H1 (cell line): ENCODE results near the gene GSTO1. TPM values are rescaled to one million over a fixed set of nuclear protein-coding genes. Genes with fewer than 3 reads are reported as not detected.

Experiments used
- CTCF ChIA-PET: fragments of 300-600 bp; sonication (Branson Sonifier 250); formaldehyde crosslinking; loops from one replicate; lab custom pipeline; 2021; ENCODE audit not compliant: partially characterized antibody; lab: Charles Lee
- POLR2A ChIA-PET: fragments of 300-600 bp; sonication (Branson Sonifier 250); formaldehyde crosslinking; loops from one replicate; lab custom pipeline; 2021; ENCODE audit warnings: inconsistent platforms; ENCODE audit not compliant: partially characterized antibody; lab: Charles Lee
- DNase-seq, 2 experiments: peaks; one replicate each; pipeline versions ENCODE4 v3.0.0 to v3.0.0-alpha.2; 2010 to 2022; ENCODE audit warnings: low spot score in 2 of 2, low read depth in 1 of 2, mixed read lengths in 1 of 2
- FAIRE-seq: peaks from 2 replicates; lab custom pipeline; 2011; peaks lifted over from hg19 to GRCh38; lab: Jason Lieb, UNC
- H2AFZ ChIP-seq: 2 replicates; pipeline ENCODE4 v1.8.1; 2012; ENCODE audit warnings: low read length, inconsistent platforms
- H2AK5ac ChIP-seq: 2 replicates; pipeline ENCODE4 v1.6.1; 2013; ENCODE audit warnings: low read depth, low read length
- H2BK120ac ChIP-seq: replicated peaks from 2 replicates; pipeline ENCODE3; 2013; ENCODE audit warnings: low read depth, low read length, inconsistent platforms
- H2BK12ac ChIP-seq: 2 replicates; pipeline ENCODE4 v1.6.1; 2013; ENCODE audit warnings: low read depth, low read length
- H2BK15ac ChIP-seq: 2 replicates; pipeline ENCODE4 v1.6.1; 2013; ENCODE audit warnings: low read length
- H2BK20ac ChIP-seq: 2 replicates; pipeline ENCODE4 v1.6.1; 2013; ENCODE audit warnings: low read length
- H2BK5ac ChIP-seq: 2 replicates; pipeline ENCODE4 v1.6.1; 2013; ENCODE audit warnings: low read depth, low read length
- H3K14ac ChIP-seq: 2 replicates; pipeline ENCODE4 v1.6.1; 2013; ENCODE audit warnings: inconsistent platforms; ENCODE audit not compliant: insufficient read length
- H3K18ac ChIP-seq: 2 replicates; pipeline ENCODE4 v1.6.1; 2013; ENCODE audit warnings: low read length; ENCODE audit errors: extremely low read depth
- H3K23ac ChIP-seq: 2 replicates; pipeline ENCODE4 v1.6.1; 2013; ENCODE audit warnings: inconsistent platforms; ENCODE audit not compliant: insufficient read length
- H3K23me2 ChIP-seq: 2 replicates; pipeline ENCODE4 v1.6.1; 2013; ENCODE audit warnings: low read depth, low read length
- H3K27ac ChIP-seq: 2 replicates; pipeline ENCODE4 v1.6.1; 2011; ENCODE audit warnings: low read depth, low read length, inconsistent platforms
- H3K27me3 ChIP-seq, 4 experiments: replicated peaks in 1 of 4; 1 replicate in 1 of 4; 2 replicates in 3 of 4; pipeline versions ENCODE4 v1.6.1 to v1.8.1; 2011 to 2013; ENCODE audit warnings: low read length in 3 of 4, mild to moderate bottlenecking in 3 of 4, inconsistent platforms in 2 of 4, mixed read lengths in 2 of 4, moderate library complexity in 1 of 4; ENCODE audit not compliant: control insufficient read depth in 3 of 4, insufficient read depth in 3 of 4; ENCODE audit errors: extremely low read depth in 1 of 4
- H3K36me3 ChIP-seq, 4 experiments: 2 replicates each; pipeline versions ENCODE4 v1.6.1 to v1.8.1; 2011 to 2013; ENCODE audit warnings: mild to moderate bottlenecking in 4 of 4, low read length in 3 of 4, moderate library complexity in 2 of 4, control low read depth in 1 of 4, inconsistent platforms in 1 of 4; ENCODE audit not compliant: insufficient read depth in 4 of 4, control insufficient read depth in 2 of 4
- H3K4ac ChIP-seq: replicated peaks from 2 replicates; pipeline ENCODE3; 2013; ENCODE audit warnings: low read length, low read depth, mixed read lengths, inconsistent platforms; ENCODE audit not compliant: insufficient read length
- H3K4me1 ChIP-seq, 4 experiments: replicated peaks in 1 of 4; 1 replicate in 1 of 4; 2 replicates in 3 of 4; pipeline versions ENCODE4 v1.6.1 to v1.8.1; 2011 to 2013; ENCODE audit warnings: low read length in 3 of 4, inconsistent platforms in 2 of 4, mixed read lengths in 1 of 4; ENCODE audit not compliant: insufficient read depth in 4 of 4, control insufficient read depth in 3 of 4
- H3K4me2 ChIP-seq, 2 experiments: 2 replicates each; pipeline versions ENCODE4 v1.6.1 to v1.8.1; 2011 to 2013; ENCODE audit warnings: low read depth in 2 of 2, low read length in 2 of 2, control low read depth in 1 of 2, inconsistent platforms in 1 of 2, mild to moderate bottlenecking in 1 of 2; ENCODE audit not compliant: insufficient read depth in 1 of 2
- H3K4me3 ChIP-seq, 4 experiments: fragments of 200-600, 300-600 bp in 1 of 4; sonication (generic), shearing (Covaris generic), sonication (Bioruptor Twin) in 1 of 4; 2 replicates each; pipeline versions ENCODE4 v1.5.1 to v1.8.1; 2011 to 2016; ENCODE audit warnings: low read length in 4 of 4, low read depth in 3 of 4, control low read depth in 2 of 4, inconsistent platforms in 2 of 4, mild to moderate bottlenecking in 2 of 4, mixed read lengths in 1 of 4, moderate library complexity in 1 of 4; ENCODE audit not compliant: insufficient read depth in 2 of 4; ENCODE audit errors: extremely low read depth in 1 of 4
- H3K56ac ChIP-seq: replicated peaks from 2 replicates; pipeline ENCODE3; 2013; ENCODE audit warnings: low read depth, mild to moderate bottlenecking, mixed read lengths, low read length, inconsistent platforms; ENCODE audit not compliant: insufficient read length
- H3K79me1 ChIP-seq: 2 replicates; pipeline ENCODE4 v1.6.1; 2013; ENCODE audit warnings: low read depth, low read length, control low read depth
- H3K79me2 ChIP-seq, 2 experiments: 2 replicates each; pipeline versions ENCODE4 v1.6.1 to v1.8.1; 2012 to 2013; ENCODE audit warnings: low read length in 2 of 2, mild to moderate bottlenecking in 2 of 2, inconsistent platforms in 1 of 2; ENCODE audit not compliant: insufficient read depth in 2 of 2, control insufficient read depth in 1 of 2
- H3K9ac ChIP-seq, 4 experiments: replicated peaks in 1 of 4; 1 replicate in 1 of 4; 2 replicates in 3 of 4; pipeline versions ENCODE4 v1.6.1 to v1.8.1; 2011 to 2013; ENCODE audit warnings: low read depth in 3 of 4, low read length in 3 of 4, control low read depth in 2 of 4, mild to moderate bottlenecking in 2 of 4, moderate library complexity in 2 of 4, inconsistent platforms in 1 of 4; ENCODE audit errors: extremely low read depth in 1 of 4
- H3K9me3 ChIP-seq, 2 experiments: 2 replicates each; pipeline versions ENCODE4 v1.6.1 to v1.8.1; 2012 to 2013; ENCODE audit warnings: mild to moderate bottlenecking in 2 of 2, moderate library complexity in 2 of 2, control low read depth in 1 of 2, inconsistent platforms in 1 of 2, low read depth in 1 of 2, low read length in 1 of 2, mixed read lengths in 1 of 2; ENCODE audit not compliant: insufficient read depth in 2 of 2
- H4K20me1 ChIP-seq, 2 experiments: replicated peaks in 1 of 2; 2 replicates each; pipeline versions ENCODE3 to v1.8.1; 2011 to 2013; ENCODE audit warnings: inconsistent platforms in 2 of 2, low read length in 2 of 2, mild to moderate bottlenecking in 1 of 2; ENCODE audit not compliant: insufficient read depth in 2 of 2, control insufficient read depth in 1 of 2
- H4K5ac ChIP-seq: 2 replicates; pipeline ENCODE4 v1.6.1; 2013; ENCODE audit warnings: low read length, low read depth, mixed read lengths, inconsistent platforms; ENCODE audit not compliant: insufficient read length
- H4K8ac ChIP-seq: 2 replicates; pipeline ENCODE4 v1.8.0; 2013; ENCODE audit warnings: mild to moderate bottlenecking, moderate library complexity, low read length, inconsistent platforms; ENCODE audit not compliant: insufficient read depth; ENCODE audit errors: extremely low read depth
- H4K91ac ChIP-seq: replicated peaks from 2 replicates; pipeline ENCODE3; 2013; ENCODE audit warnings: low read length, mixed read lengths, inconsistent platforms; ENCODE audit not compliant: insufficient read length
- BRCA1 ChIP-seq: IDR thresholded peaks from 2 replicates; pipeline ENCODE4 v1.6.1; 2012; ENCODE audit warnings: low read depth, low read length, improper control_type of control experiment
- CTCF ChIP-seq, 3 experiments: IDR thresholded peaks; 1 replicate in 2 of 3; 2 replicates in 1 of 3; pipeline versions ENCODE4 v1.5.1 to v1.6.1; 2011; ENCODE audit warnings: low read length in 3 of 3, mild to moderate bottlenecking in 3 of 3, inconsistent platforms in 2 of 3, low read depth in 1 of 3, moderate library complexity in 1 of 3; ENCODE audit not compliant: insufficient read depth in 1 of 3; ENCODE audit errors: control extremely low read depth in 1 of 3
- EZH2 ChIP-seq: fragments of 200-600 bp; sonication (generic); IDR thresholded peaks from 2 replicates; pipeline ENCODE4 v1.7.1; 2012; ENCODE audit warnings: low read depth, mild to moderate bottlenecking, moderate library complexity, low read length, inconsistent platforms; ENCODE audit not compliant: severe bottlenecking
- JUND ChIP-seq: IDR thresholded peaks from 2 replicates; pipeline ENCODE4 v1.6.1; 2011; ENCODE audit warnings: mild to moderate bottlenecking, improper control_type of control experiment, low read length
- KDM4A ChIP-seq: IDR thresholded peaks from one replicate; pipeline ENCODE4 v1.7.1; 2012; ENCODE audit warnings: low read depth, mild to moderate bottlenecking, moderate library complexity, low read length, inconsistent platforms; ENCODE audit not compliant: severe bottlenecking
- WGBS, 2 experiments: shearing (Covaris generic) in 1 of 2; methylation state at CpG; one replicate each; pipeline versions ENCODE4 v1.1.6 to v1.1.7; 2013 to 2015; ENCODE audit warnings: low lambda C conversion rate in 2 of 2, mixed read lengths in 2 of 2, inconsistent platforms in 1 of 2, low coverage in 1 of 2, missing lambda C conversion rate in 1 of 2; ENCODE audit not compliant: insufficient replicate concordance in 2 of 2, insufficient coverage in 1 of 2, insufficient read length in 1 of 2; ENCODE audit errors: extremely low coverage in 1 of 2, missing lambda C conversion rate in 1 of 2; 5-methylcytosine and 5-hydroxymethylcytosine counted together
- polyA plus RNA-seq, 7 experiments: library from polyadenylated mRNA; depleted of rRNA in 3 of 7; stranded (reverse) in 5 of 7; unstranded in 2 of 7; fragments of >200 nt in 5 of 7; fragments of 200-250 nt in 2 of 7; gene quantifications; 1 replicate in 5 of 7; 2 replicates in 1 of 7; 4 replicates in 1 of 7; pipeline versions ENCODE4 v1.2.1 to v1.2.3, GENCODE V29; 2011 to 2013; ENCODE audit warnings: missing spikeins in 2 of 7, mixed read lengths in 2 of 7
- total RNA-seq: library from RNA; stranded (reverse); fragmentation: NEBNext Ultra II Directional; extraction: Animal tissue kit (Norgen Biotek cat#: 25700); gene quantifications from 2 replicates; pipeline ENCODE4 v1.2.1, GENCODE V29; 2021

Gene GSTO1
- total and polyA plus RNA-seq, 2 of the 8 experiments (the other 6 are each of a cell fraction or from before 2014, with no cell fraction given) = 22.4 to 32.5 TPM

GRCh38 chr10:104240078-104240477, 14.6 kb upstream of the GSTO1 start:
- Histone ChIP-seq H3K23ac (no peak overlapping the region), H3K23me2 (no peaks in the 10 kb centered on the region), H3K18ac (no peak overlapping the region), H3K9me3 (peaks cover 0 to 3% of the 10 kb centered on the region in 2 experiments; a peak in 1 of 4 replicates), H2BK120ac (no peak overlapping the region), H3K79me2 (no peaks in the 10 kb centered on the region), H3K56ac (no peak overlapping the region), H3K4me1 (no peaks in the 10 kb centered on the region), H4K91ac (no peak overlapping the region), H3K4me3 (no peak overlapping the region), H2BK12ac (no peak overlapping the region), H4K20me1 (no peaks in the 10 kb centered on the region), H3K27ac (no peak overlapping the region), H2BK20ac (no peak overlapping the region), H4K5ac (no peak overlapping the region), H3K4ac (no peak overlapping the region), H3K9ac (no peak overlapping the region), H2AK5ac (no peak overlapping the region), H3K79me1 (no peaks in the 10 kb centered on the region), H3K36me3 (no peaks in the 10 kb centered on the region; a peak in 1 of 8 replicates), H3K27me3 (no peaks in the 10 kb centered on the region), H3K4me2 (no peak overlapping the region), H2BK5ac (no peak overlapping the region), H4K8ac (no peak overlapping the region), H2AFZ (no peak overlapping the region), H2BK15ac (no peak overlapping the region), H3K14ac (no peak overlapping the region)
- ChIA-PET POLR2A (no interaction called here), CTCF (no interaction called here)
- FAIRE-seq = no peak
- WGBS, 2 experiments = 88% methylated on average over 2 of the region's 2 CpGs; no CpG with 5 or more reads in 1 of the 2 experiments
- DNase-seq = no peak
- TF ChIP-seq JUND (no peak), EZH2 (no peak), CTCF (IDR thresholded peaks at IDR 0.05; ENCODE audit: control extremely low read depth in 1 of 3, insufficient read depth in 1 of 3, low read depth in 1 of 3, low read length in 3 of 3) (no peak), BRCA1 (no peak), KDM4A (no peak)
- TF ChIP-seq, all 59 proteins: peak for 0
